ENCODE measurements around the gene PHF20. TPM values are rescaled to one million over a fixed set of nuclear protein-coding genes. Genes with fewer than 3 reads are reported as not detected.

The PHF20 gene
- total and polyA plus RNA-seq, 2 of the 13 experiments (the other 11 are each of a cell fraction or from before 2014, with no cell fraction given), result 22.8 to 34.1 TPM

GRCh38 chr20:35739294-35740163 is 32.3 kb upstream of the PHF20 start (continued):
- TF ChIP-seq, protein P1, sequence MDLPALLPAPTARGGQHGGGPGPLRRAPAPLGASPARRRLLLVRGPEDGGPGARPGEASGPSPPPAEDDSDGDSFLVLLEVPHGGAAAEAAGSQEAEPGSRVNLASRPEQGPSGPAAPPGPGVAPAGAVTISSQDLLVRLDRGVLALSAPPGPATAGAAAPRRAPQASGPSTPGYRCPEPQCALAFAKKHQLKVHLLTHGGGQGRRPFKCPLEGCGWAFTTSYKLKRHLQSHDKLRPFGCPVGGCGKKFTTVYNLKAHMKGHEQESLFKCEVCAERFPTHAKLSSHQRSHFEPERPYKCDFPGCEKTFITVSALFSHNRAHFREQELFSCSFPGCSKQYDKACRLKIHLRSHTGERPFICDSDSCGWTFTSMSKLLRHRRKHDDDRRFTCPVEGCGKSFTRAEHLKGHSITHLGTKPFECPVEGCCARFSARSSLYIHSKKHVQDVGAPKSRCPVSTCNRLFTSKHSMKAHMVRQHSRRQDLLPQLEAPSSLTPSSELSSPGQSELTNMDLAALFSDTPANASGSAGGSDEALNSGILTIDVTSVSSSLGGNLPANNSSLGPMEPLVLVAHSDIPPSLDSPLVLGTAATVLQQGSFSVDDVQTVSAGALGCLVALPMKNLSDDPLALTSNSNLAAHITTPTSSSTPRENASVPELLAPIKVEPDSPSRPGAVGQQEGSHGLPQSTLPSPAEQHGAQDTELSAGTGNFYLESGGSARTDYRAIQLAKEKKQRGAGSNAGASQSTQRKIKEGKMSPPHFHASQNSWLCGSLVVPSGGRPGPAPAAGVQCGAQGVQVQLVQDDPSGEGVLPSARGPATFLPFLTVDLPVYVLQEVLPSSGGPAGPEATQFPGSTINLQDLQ (CRISPR knock-in tag; IDR thresholded peaks at IDR 0.05), result no peak
- TF ChIP-seq ZNF264 (CRISPR knock-in tag; IDR thresholded peaks at IDR 0.05) (no peak), SYNCRIP (IDR thresholded peaks at IDR 0.05; ENCODE audit: insufficient read depth, low read depth, low read length) (no peak), GATA4 (IDR thresholded peaks at IDR 0.05; ENCODE audit: borderline replicate concordance, low read depth) (no peak), POLR2AphosphoS5 (IDR thresholded peaks at IDR 0.05; ENCODE audit: low read depth, low read length) (no peak), PPARG (CRISPR knock-in tag; conservative IDR thresholded peaks at IDR 0.05) (0 out of 2 replicates have a peak, but pooled peaks have one; percentile 2), PHF8 (CRISPR knock-in tag; IDR thresholded peaks at IDR 0.05) (no peak; the same call in 1 of the 2 replicates), HOMEZ (CRISPR knock-in tag; IDR thresholded peaks at IDR 0.05; ENCODE audit: low read depth) (peak; percentile 89), SIX4 (CRISPR knock-in tag; IDR thresholded peaks at IDR 0.05) (no peak), REST (IDR thresholded peaks at IDR 0.05; ENCODE audit: borderline replicate concordance in 1 of 2, low read depth in 1 of 2, low read length in 2 of 2) (no peak), ARNTL (CRISPR knock-in tag; IDR thresholded peaks at IDR 0.05) (no peak), ZKSCAN1 (IDR thresholded peaks at IDR 0.05; ENCODE audit: low read length) (no peak), ZNF34 (CRISPR knock-in tag; IDR thresholded peaks at IDR 0.05; ENCODE audit: borderline replicate concordance) (no peak), EHMT2 (IDR thresholded peaks at IDR 0.05; ENCODE audit: borderline replicate concordance, low read depth, low read length) (no peak), PAWR (CRISPR knock-in tag; IDR thresholded peaks at IDR 0.05; ENCODE audit: borderline replicate concordance) (no peak), ZNF772 (CRISPR knock-in tag; IDR thresholded peaks at IDR 0.05) (no peak), CHD4 (IDR thresholded peaks at IDR 0.05; ENCODE audit: borderline replicate concordance, low read length) (peak; percentile 12; the same call in 1 of the 2 replicates), TBX3 (IDR thresholded peaks at IDR 0.05; ENCODE audit: borderline replicate concordance) (0 out of 2 replicates have a peak, but pooled peaks have one; percentile 19), CCAR2 (optimal IDR thresholded peaks at IDR 0.05; ENCODE audit: low read depth, low read length) (no peak), ZNF629 (CRISPR knock-in tag; conservative IDR thresholded peaks at IDR 0.05) (no peak)
- TF ChIP-seq, protein P2, sequence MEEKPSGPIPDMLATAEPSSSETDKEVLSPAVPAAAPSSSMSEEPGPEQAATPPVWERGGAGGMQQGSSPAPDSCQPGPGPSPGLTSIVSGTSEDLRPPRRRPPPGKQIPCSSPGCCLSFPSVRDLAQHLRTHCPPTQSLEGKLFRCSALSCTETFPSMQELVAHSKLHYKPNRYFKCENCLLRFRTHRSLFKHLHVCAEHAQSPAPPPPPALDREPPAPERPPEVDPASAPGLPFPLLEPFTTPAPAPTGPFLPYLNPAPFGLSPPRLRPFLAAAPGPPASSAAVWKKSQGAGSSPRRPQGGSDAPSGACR (CRISPR knock-in tag; IDR thresholded peaks at IDR 0.05), result 0 out of 2 replicates have a peak, but pooled peaks have one; percentile 15
